ENCODE measurements around the gene APBB2. TPM values are rescaled to one million over a fixed set of nuclear protein-coding genes. Genes with fewer than 3 reads are reported as not detected.

Gene APBB2
- total and polyA plus RNA-seq, 10 of the 15 experiments (the other 5 are each of a cell fraction or from before 2014, with no cell fraction given) = 2.7 to 24.6 (median 19.0) TPM

- WGBS (ENCODE audit: insufficient coverage, insufficient replicate concordance, low lambda C conversion rate, missing lambda C conversion rate) = 88% methylated on average over 3 of the region's 3 CpGs
- in situ Hi-C loops (cut with MboI) (no loop called here), intact Hi-C loops (cut with micrococcal nuclease; ENCODE audit: unreplicated experiment) (no loop called here)
- CTCF ChIA-PET = interaction anchor here (0.9 kb wide), 1 partner anchor 10 kb away, joined by 3 read pairs; no protein-coding TSS in a partner anchor
- SMC1A ChIA-PET (ENCODE audit: uncharacterized antibody, unreplicated experiment) = no interaction called here
- Histone ChIP-seq H3K27ac (ENCODE audit: control insufficient read depth, insufficient read depth) (no peak overlapping the region), H3K27me3 (replicated peaks in 1 of 2; ENCODE audit: control insufficient read depth in 2 of 2, insufficient read depth in 2 of 2, low read length in 1 of 2) (no peaks in the 10 kb centered on the region), H3K9ac (ENCODE audit: control insufficient read depth, insufficient read depth, low read length) (no peak overlapping the region), H3K36me3 (ENCODE audit: control insufficient read depth in 2 of 2, insufficient read depth in 2 of 2, low read length in 1 of 2) (no peaks in the 10 kb centered on the region), H3K79me2 (ENCODE audit: control insufficient read depth, insufficient read depth, low read length) (no peaks in the 10 kb centered on the region), H3K4me2 (ENCODE audit: control insufficient read depth, insufficient read depth) (no peak overlapping the region), H3K4me3 (no peak overlapping the region), H3K4me1 (ENCODE audit: control insufficient read depth, insufficient read depth, low read length) (no peaks in the 10 kb centered on the region), H2AFZ (ENCODE audit: control insufficient read depth, low read depth, low read length) (no peak overlapping the region), H4K20me1 (ENCODE audit: control insufficient read depth, insufficient read depth) (no peaks in the 10 kb centered on the region), H3K9me3 (replicated peaks; ENCODE audit: control insufficient read depth, insufficient read depth, low read length) (no peaks in the 10 kb centered on the region)
- RAD21 ChIA-PET (ENCODE audit: unreplicated experiment) = no interaction called here
- no peak for ATAC-seq
- DNase-seq (ENCODE audit: low read depth, low spot score) = no peak
- no peak for FAIRE-seq
- no TSS peak for BruUV-seq (replicated peaks)
- POLR2A ChIA-PET = no interaction called here
- TF ChIP-seq CHD2 (IDR thresholded peaks at IDR 0.05; ENCODE audit: borderline replicate concordance, low read depth, low read length) = no peak
- no peak for TF ChIP-seq CBX5 (IDR thresholded peaks at IDR 0.05; ENCODE audit: low read depth)
- TF ChIP-seq ZBTB4 (CRISPR knock-in tag; IDR thresholded peaks at IDR 0.05) = no peak
- TF ChIP-seq CEBPZ (IDR thresholded peaks at IDR 0.05; ENCODE audit: low read depth, low read length) = no peak
- no peak for TF ChIP-seq POLR2A (IDR thresholded peaks at IDR 0.05; ENCODE audit: low read depth, low read length)
- no peak for TF ChIP-seq PBX3 (IDR thresholded peaks at IDR 0.05; ENCODE audit: insufficient replicate concordance, low read depth, low read length)
- no peak for TF ChIP-seq E4F1 (IDR thresholded peaks at IDR 0.05; ENCODE audit: borderline replicate concordance, partially characterized antibody)
- no peak for TF ChIP-seq ZSCAN29 (IDR thresholded peaks at IDR 0.05)
- TF ChIP-seq RUNX3 (IDR thresholded peaks at IDR 0.05; ENCODE audit: low read length) = no peak
- no peak for TF ChIP-seq BHLHE40 (IDR thresholded peaks at IDR 0.05; ENCODE audit: borderline replicate concordance in 1 of 2, low read depth in 2 of 2, low read length in 1 of 2)
- TF ChIP-seq IRF5 (IDR thresholded peaks at IDR 0.05; ENCODE audit: borderline replicate concordance) = no peak
- no peak for TF ChIP-seq TARDBP (IDR thresholded peaks at IDR 0.05; ENCODE audit: borderline replicate concordance)
- TF ChIP-seq ZZZ3 (IDR thresholded peaks at IDR 0.05; ENCODE audit: control insufficient read depth, insufficient read length, low read depth) = no peak
Observed at GRCh38 chr4:40789771-40790170, 424.6 kb downstream of the APBB2 start.
